AG04450 (cell line): ENCODE results near the gene C1R. TPM values are rescaled to one million over a fixed set of nuclear protein-coding genes. Genes with fewer than 3 reads are reported as not detected.
A peak's percentile ranks its signal among the peaks of the same experiment; 100 is the strongest.

Experiments
- CTCF ChIA-PET: fragments of 300-600, 350-600 bp; formaldehyde crosslinking; extraction: SDS; loops from one replicate; lab custom pipeline; 2022; ENCODE audit warnings: antibody characterized with exemption, inconsistent platforms; lab: Charles Lee
- POLR2A ChIA-PET: fragments of 350-600 bp; formaldehyde crosslinking; extraction: SDS; loops from one replicate; lab custom pipeline; 2021; ENCODE audit warnings: antibody characterized with exemption, inconsistent platforms; lab: Yijun Ruan, JAX
- DNase-seq: peaks from one replicate; pipeline ENCODE4 v3.0.0-alpha.2; 2011; ENCODE audit warnings: low read depth, low spot score
- H3K27ac ChIP-seq: one replicate; pipeline ENCODE4 v1.5.1; 2012; ENCODE audit warnings: low read depth, low read length, control low read depth
- H3K27me3 ChIP-seq: one replicate; pipeline ENCODE4 v1.6.0; 2012; ENCODE audit warnings: low read length; ENCODE audit not compliant: control insufficient read depth, insufficient read depth
- H3K4me3 ChIP-seq: 2 replicates; pipeline ENCODE4 v1.5.1; 2011; ENCODE audit warnings: mild to moderate bottlenecking, low read depth, low read length, control low read depth
- H3K9me3 ChIP-seq: 2 replicates; pipeline ENCODE4 v1.5.1; 2012; ENCODE audit warnings: low read length; ENCODE audit not compliant: control insufficient read depth, insufficient read depth
- CTCF ChIP-seq: IDR thresholded peaks from 2 replicates; pipeline ENCODE4 v1.5.1; 2011; ENCODE audit warnings: low read depth, low read length, control low read depth, inconsistent platforms
- polyA plus RNA-seq: library from polyadenylated mRNA; depleted of rRNA; stranded (reverse); fragments of >200 nt; gene quantifications from 2 replicates; pipeline ENCODE4 v1.2.3, GENCODE V29; 2011

The C1R gene
- polyA plus RNA-seq, 1 experiment, result 617 TPM

DNA sequence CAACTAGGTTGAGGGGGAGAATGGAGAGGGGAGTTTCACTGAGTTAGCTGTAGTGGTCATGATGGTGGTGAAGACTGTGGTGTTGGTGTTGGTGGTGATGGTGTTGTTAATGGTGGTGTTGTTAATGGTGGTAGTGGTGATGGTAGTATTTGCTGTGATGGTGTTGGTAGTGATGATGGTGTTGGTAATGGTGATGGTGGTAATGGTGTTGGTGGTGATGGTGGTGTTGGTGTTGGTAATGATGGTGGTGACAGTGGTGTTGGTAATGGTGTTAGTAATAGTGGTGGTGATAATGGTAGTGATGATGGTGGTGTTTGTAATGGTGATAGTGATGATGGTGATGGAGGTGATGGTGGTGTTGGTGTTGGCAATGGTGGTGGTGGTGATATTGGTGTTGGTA is 9.1 kb downstream of the C1R start:
- no peak overlapping the region for H3K27ac ChIP-seq
- H3K27me3 ChIP-seq, result no peaks in the 10 kb centered on the region
- TF ChIP-seq CTCF, result no peak
- peaks cover 7% of the 10 kb centered on the region for H3K9me3 ChIP-seq
- no peak for DNase-seq
- POLR2A ChIA-PET, result interaction anchor here (0.6 kb wide), 1 partner anchor 16 kb away, joined by 4 read pairs; no protein-coding TSS in a partner anchor
- CTCF ChIA-PET, result interaction anchor here (0.9 kb wide), 1 partner anchor 22 kb away, joined by 4 read pairs; the partner anchor contains the start of gene C1S
- H3K4me3 ChIP-seq, result no peak overlapping the region

DNA sequence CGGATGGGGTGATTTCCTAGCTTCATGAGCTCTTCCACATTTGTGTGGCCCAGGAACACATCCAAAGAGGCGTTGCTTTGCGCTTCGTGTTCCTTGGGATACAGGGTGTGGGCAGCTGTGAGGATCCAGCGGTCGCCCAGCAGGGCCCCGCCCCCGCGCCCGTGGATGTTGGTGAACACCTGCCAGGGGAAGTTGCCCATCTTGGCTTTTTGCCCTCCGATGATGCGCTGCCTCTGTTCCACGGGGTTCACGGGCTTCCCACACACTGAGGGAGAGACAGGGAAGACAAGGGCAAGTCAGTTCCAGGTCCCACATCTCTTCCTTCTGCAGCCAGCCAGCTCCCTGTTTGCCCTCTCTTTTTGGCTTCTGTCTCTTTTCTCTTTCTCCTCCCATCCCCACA is 11.2 kb downstream of the C1R start:
- no peak for DNase-seq
- ChIA-PET POLR2A (no interaction called here), CTCF (interaction anchor here (0.7 kb wide), 1 partner anchor 63 kb away, joined by 6 read pairs; no protein-coding TSS in a partner anchor)
- Histone ChIP-seq H3K27me3 (no peaks in the 10 kb centered on the region), H3K27ac (no peak overlapping the region), H3K4me3 (no peak overlapping the region), H3K9me3 (peaks cover 7% of the 10 kb centered on the region)
- no peak for TF ChIP-seq CTCF

GRCh38 chr12:7079826-7080125 is 12.5 kb downstream of the C1R start:
- CTCF ChIA-PET, result interaction anchor here (0.6 to 1.6 kb wide), 6 partner anchors 11 to 210 kb away, joined by 3 to 12 read pairs (median 3); partner anchors contain the start of genes C1RL and C1S
- Histone ChIP-seq H3K4me3 (no peak overlapping the region), H3K27me3 (no peaks in the 10 kb centered on the region), H3K27ac (peak overlapping the region; percentile 88), H3K9me3 (peaks cover 7% of the 10 kb centered on the region)
- TF ChIP-seq CTCF, result no peak
- POLR2A ChIA-PET, result interaction anchor here (0.5 to 1.2 kb wide), 10 partner anchors 10 to 1614 kb away, joined by 3 to 8 read pairs (median 4); partner anchors contain the start of gene CLSTN3
- peak; percentile 23 for DNase-seq

GRCh38 chr12:7078163-7078562 is 14.1 kb downstream of the C1R start:
- H3K27ac ChIP-seq, result no peak overlapping the region
- TF ChIP-seq CTCF, result no peak
- H3K4me3 ChIP-seq, result no peak overlapping the region
- peaks cover 7% of the 10 kb centered on the region for H3K9me3 ChIP-seq
- H3K27me3 ChIP-seq, result no peaks in the 10 kb centered on the region
- DNase-seq, result no peak
- CTCF ChIA-PET, result no interaction called here
- POLR2A ChIA-PET, result interaction anchor here (1.3 kb wide), 1 partner anchor 13 kb away, joined by 3 read pairs; no protein-coding TSS in a partner anchor

DNA sequence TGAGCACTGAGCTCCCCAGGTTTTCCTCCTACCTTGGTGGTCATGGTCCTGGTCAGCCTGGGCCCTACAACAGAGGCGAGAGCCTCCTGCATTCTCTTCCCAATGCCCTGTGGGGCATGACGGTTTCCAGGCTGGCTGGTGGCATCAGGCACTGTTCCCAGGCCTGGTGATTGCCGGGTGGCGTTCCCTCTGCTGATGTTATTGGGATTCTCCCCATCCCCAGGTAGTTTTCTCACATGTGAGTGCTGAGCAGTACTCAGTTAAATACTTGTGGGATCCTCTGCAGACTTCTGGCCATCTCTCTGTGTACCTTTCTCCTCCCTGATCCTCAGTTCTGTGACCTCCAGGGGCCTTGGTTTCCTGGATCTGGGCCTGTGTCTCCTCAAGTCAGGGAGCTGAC is 15.8 kb downstream of the C1R start:
- CTCF ChIA-PET, result interaction anchor here (0.6 to 2.2 kb wide), 5 partner anchors 8 to 1468 kb away, joined by 3 to 6 read pairs (median 4); partner anchors contain the start of genes C1R, C1RL and C1S
- no peak for DNase-seq
- peaks cover 7% of the 10 kb centered on the region for H3K9me3 ChIP-seq
- no peak for TF ChIP-seq CTCF
- POLR2A ChIA-PET, result interaction anchor here (1.2 to 1.9 kb wide), 3 partner anchors 13 to 32 kb away, joined by 3 to 7 read pairs (median 7); partner anchors contain the start of gene C1S
- H3K27me3 ChIP-seq, result no peaks in the 10 kb centered on the region
- H3K27ac ChIP-seq, result peak overlapping the region; percentile 57
- no peak overlapping the region for H3K4me3 ChIP-seq
